Sigmoid colon (tissue), 7 donors: Measurements from ENCODE around the gene PLEKHA6. TPM values are rescaled to one million over a fixed set of nuclear protein-coding genes. Genes with fewer than 3 reads are reported as not detected.

Experiments used
- DNase-seq: peaks from one replicate; pipeline ENCODE4 v3.0.0-alpha.2; 2019
- H3K27ac ChIP-seq, 4 donors: fragments of 200-600 bp; sonication (generic); one replicate each; pipeline ENCODE4 v1.5.1; 2016 to 2019; ENCODE audit warnings: mild to moderate bottlenecking in 1 of 4
- H3K27me3 ChIP-seq, 3 donors: fragments of 200-600 bp; sonication (generic); one replicate each; pipeline ENCODE4 v1.5.1; 2019; ENCODE audit warnings: mild to moderate bottlenecking in 1 of 3
- H3K36me3 ChIP-seq, 4 donors: fragments of 200-600 bp; sonication (generic); one replicate each; pipeline ENCODE4 v1.5.1; 2016 to 2019
- H3K4me1 ChIP-seq, 4 donors: fragments of 200-600 bp; sonication (generic); one replicate each; pipeline ENCODE4 v1.5.1; 2017 to 2019
- H3K4me3 ChIP-seq, 4 donors: fragments of 200-600 bp; sonication (generic); one replicate each; pipeline ENCODE4 v1.5.1; 2017 to 2019; ENCODE audit warnings: mild to moderate bottlenecking in 2 of 4, moderate library complexity in 1 of 4
- H3K9me3 ChIP-seq, 4 donors: fragments of 200-600 bp in 3 of 4; sonication (generic) in 3 of 4; one replicate each; pipeline versions ENCODE4 v1.5.1 to v1.6.1; 2013 to 2019
- CTCF ChIP-seq, 4 experiments: fragments of 450-650 bp in 3 of 4; fragments of 200-600 bp in 1 of 4; IDR thresholded peaks; one replicate each; pipeline ENCODE4 v1.5.1; 2016 to 2019; ENCODE audit warnings: antibody characterized with exemption in 4 of 4, mild to moderate bottlenecking in 3 of 4, moderate library complexity in 2 of 4
- EP300 ChIP-seq, 4 donors: sonication (generic); formaldehyde crosslinking; IDR thresholded peaks; one replicate each; pipeline ENCODE4 v1.6.1; 2017; ENCODE audit warnings: antibody characterized with exemption in 4 of 4
- POLR2A ChIP-seq, 2 donors: fragments of 450-650 bp; IDR thresholded peaks; one replicate each; pipeline ENCODE4 v1.6.1; 2016; ENCODE audit warnings: antibody characterized with exemption in 2 of 2, mild to moderate bottlenecking in 2 of 2, moderate library complexity in 2 of 2
- POLR2AphosphoS5 ChIP-seq, 4 donors: sonication (generic); formaldehyde crosslinking; IDR thresholded peaks; one replicate each; pipeline ENCODE4 v1.6.1; 2017; ENCODE audit warnings: antibody characterized with exemption in 4 of 4
- WGBS, 2 donors: extraction: QIAGEN DNeasy Blood & Tissue Kit; methylation state at CpG; one replicate each; pipeline ENCODE4 v1.1.7; 2013; 5-methylcytosine and 5-hydroxymethylcytosine counted together
- intact Hi-C: fragments of 100-400 bp; cut with DNase I; formaldehyde crosslinking; loops from one replicate; pipeline ENCODE4 v1.15.1; 2023
- polyA plus RNA-seq, 3 donors: library from polyadenylated mRNA; stranded (reverse); fragments of 200-250 nt; gene quantifications; one replicate each; pipeline ENCODE4 v1.2.3, GENCODE V29; 2013
- total RNA-seq, 4 donors: library from RNA; depleted of rRNA; stranded (reverse); fragments of >200 nt; gene quantifications; one replicate each; pipeline ENCODE4 v1.1.0, GENCODE V29; 2016
- donor health status: healthy with polysubstance abuse.
- donor health status: Bipolar disorder and iron deficiency.
- donor health status: healthy.

Gene PLEKHA6
- total and polyA plus RNA-seq, 7 donors: 5.6 to 58.7 (median 15.0) TPM

- WGBS, 2 donors: 90 to 93% methylated on average over 10 of the region's 10 CpGs
- H3K9me3 ChIP-seq: no peaks in the 10 kb centered on the region
- intact Hi-C loops: no loop called here
These were observed 10.4 kb upstream of the PLEKHA6 start for GRCh38 chr1:204370176-204370575.

GRCh38 chr1:204368996-204369726, 9.4 kb upstream of the PLEKHA6 start:
- 64 to 76% methylated on average over 13 of the region's 13 CpGs for WGBS, 2 donors
- Histone ChIP-seq H3K27ac (no peak overlapping the region), H3K27me3 (peaks cover 0 to 19% (median 0%) of the 10 kb centered on the region in 3 donors), H3K36me3 (no peaks in the 10 kb centered on the region), H3K9me3 (no peaks in the 10 kb centered on the region), H3K4me1 (no peaks in the 10 kb centered on the region), H3K4me3 (no peak overlapping the region)
- intact Hi-C loops: no loop called here
- no peak for TF ChIP-seq EP300 (IDR thresholded peaks at IDR 0.05)
- no peak for TF ChIP-seq POLR2A (IDR thresholded peaks at IDR 0.05)
- TF ChIP-seq POLR2AphosphoS5 (IDR thresholded peaks at IDR 0.05): no peak
- no peak for TF ChIP-seq CTCF (IDR thresholded peaks at IDR 0.05)
- no peak for DNase-seq

More at GRCh38 chr1:204370176-204370575, 10.4 kb upstream of the PLEKHA6 start:
- no peak for DNase-seq
- Histone ChIP-seq H3K27ac (no peak overlapping the region), H3K4me3 (no peak overlapping the region), H3K4me1 (no peaks in the 10 kb centered on the region), H3K27me3 (peaks cover 0 to 26% (median 0%) of the 10 kb centered on the region in 3 donors), H3K36me3 (no peaks in the 10 kb centered on the region)
- TF ChIP-seq POLR2A (IDR thresholded peaks at IDR 0.05): no peak
- no peak for TF ChIP-seq POLR2AphosphoS5 (IDR thresholded peaks at IDR 0.05)
- no peak for TF ChIP-seq CTCF (IDR thresholded peaks at IDR 0.05)
- TF ChIP-seq EP300 (IDR thresholded peaks at IDR 0.05): no peak

- Histone ChIP-seq H3K36me3 (no peaks in the 10 kb centered on the region), H3K9me3 (no peaks in the 10 kb centered on the region), H3K27ac (no peak overlapping the region), H3K27me3 (peaks cover 0 to 12% (median 0%) of the 10 kb centered on the region in 3 donors), H3K4me1 (peaks cover 0 to 10% (median 6%) of the 10 kb centered on the region in 4 donors), H3K4me3 (no peak overlapping the region)
- intact Hi-C loops: no loop called here
- TF ChIP-seq CTCF (IDR thresholded peaks at IDR 0.05): no peak
- TF ChIP-seq EP300 (IDR thresholded peaks at IDR 0.05): no peak
- no peak for TF ChIP-seq POLR2A (IDR thresholded peaks at IDR 0.05)
- TF ChIP-seq POLR2AphosphoS5 (IDR thresholded peaks at IDR 0.05): no peak
- WGBS, 2 donors: 84 to 86% methylated on average over 10 of the region's 10 CpGs
- DNase-seq: no peak
These were observed 8.2 kb upstream of the PLEKHA6 start for GRCh38 chr1:204367956-204368355.

GRCh38 chr1:204367193-204367858, 7.6 kb upstream of the PLEKHA6 start:
- Histone ChIP-seq H3K4me3 (no peak overlapping the region), H3K27ac (no peak overlapping the region), H3K9me3 (no peaks in the 10 kb centered on the region), H3K27me3 (peaks cover 0 to 12% (median 0%) of the 10 kb centered on the region in 3 donors), H3K4me1 (peaks cover 0 to 12% (median 8%) of the 10 kb centered on the region in 4 donors), H3K36me3 (no peaks in the 10 kb centered on the region)
- no peak for TF ChIP-seq CTCF (IDR thresholded peaks at IDR 0.05)
- TF ChIP-seq POLR2A (IDR thresholded peaks at IDR 0.05): no peak
- intact Hi-C loops: no loop called here
- DNase-seq: no peak
- WGBS, 2 donors: 81 to 85% methylated on average over 16 of the region's 16 CpGs
